CD1c-positive myeloid dendritic cell (primary cell): ENCODE data around the gene CKB.

Experiments
- DNase-seq: peaks from one replicate; pipeline ENCODE4 v3.0.0-alpha.2; 2016; ENCODE audit errors: extremely low spot score

The CKB gene

DNA sequence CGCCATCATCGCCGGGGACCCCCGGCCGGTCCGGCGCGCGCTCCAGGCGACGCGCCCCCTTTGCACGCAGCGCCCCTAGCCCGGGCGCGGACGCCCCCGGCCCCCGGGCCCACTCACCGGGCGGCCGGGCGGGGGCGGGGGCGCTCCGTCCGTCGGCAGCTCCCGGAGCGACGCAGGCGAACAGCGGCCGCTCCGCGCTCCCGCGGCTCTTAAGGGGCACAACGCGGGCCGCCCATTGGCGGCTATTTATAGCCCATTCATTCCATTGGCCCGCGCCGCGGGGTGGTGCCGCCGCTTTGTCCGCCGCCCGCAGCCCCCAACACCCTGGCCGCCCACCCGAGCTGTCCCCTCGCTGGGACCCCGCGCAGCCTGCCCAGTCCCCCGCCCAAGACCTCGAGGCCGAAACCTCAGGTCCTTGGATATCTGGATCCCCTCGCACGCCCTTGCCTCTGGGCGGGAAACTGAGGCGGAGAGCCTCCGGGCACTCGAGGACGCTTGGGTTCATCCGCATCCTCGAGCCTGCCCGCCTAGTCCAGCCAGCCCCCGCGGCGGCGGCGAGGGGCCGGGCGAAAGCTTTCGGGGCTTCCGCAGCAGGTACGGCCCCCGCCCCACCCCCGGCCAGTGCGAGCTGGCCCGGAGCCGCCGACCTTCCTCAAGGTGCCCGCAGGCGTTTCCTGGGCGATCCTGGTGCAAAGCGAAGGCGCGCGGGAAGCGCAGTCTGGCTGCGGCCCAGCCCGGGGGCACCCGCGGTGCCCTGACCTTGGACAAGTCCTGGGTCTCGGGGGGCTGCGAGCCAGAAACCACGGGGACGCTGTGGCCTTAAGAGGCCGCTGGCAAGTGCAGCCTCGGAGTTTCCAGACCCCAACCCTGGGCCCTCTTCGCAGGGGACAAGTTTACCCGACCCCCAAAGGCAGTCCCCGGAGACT lies at the start of gene CKB:
CKB (minus strand) TSS at position 182 of the 926 bp plus-strand sequence. CDS start 337 bp downstream, outside the sequence.
- DNase-seq, result peak; percentile 65

DNA sequence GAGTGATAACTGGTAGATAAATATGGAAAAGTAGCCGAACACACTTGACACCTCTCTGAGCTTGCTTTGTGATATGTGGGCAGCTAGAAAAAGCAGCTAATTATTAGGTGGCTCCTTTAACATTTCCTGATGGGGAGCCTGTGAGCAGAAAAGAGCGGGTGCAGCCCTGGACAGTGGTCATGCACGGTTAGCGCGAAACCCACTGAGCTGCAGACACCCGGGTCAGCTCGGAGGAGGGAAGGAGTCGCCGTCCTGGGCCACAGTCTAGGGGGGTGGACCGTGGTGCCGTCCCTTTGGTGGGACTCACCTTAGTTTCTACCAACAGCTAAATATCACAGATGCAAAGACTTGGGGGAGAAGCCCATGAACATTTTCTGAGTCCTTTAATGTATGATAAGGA lies 46.8 kb upstream of the CKB start:
- no peak for DNase-seq

DNA sequence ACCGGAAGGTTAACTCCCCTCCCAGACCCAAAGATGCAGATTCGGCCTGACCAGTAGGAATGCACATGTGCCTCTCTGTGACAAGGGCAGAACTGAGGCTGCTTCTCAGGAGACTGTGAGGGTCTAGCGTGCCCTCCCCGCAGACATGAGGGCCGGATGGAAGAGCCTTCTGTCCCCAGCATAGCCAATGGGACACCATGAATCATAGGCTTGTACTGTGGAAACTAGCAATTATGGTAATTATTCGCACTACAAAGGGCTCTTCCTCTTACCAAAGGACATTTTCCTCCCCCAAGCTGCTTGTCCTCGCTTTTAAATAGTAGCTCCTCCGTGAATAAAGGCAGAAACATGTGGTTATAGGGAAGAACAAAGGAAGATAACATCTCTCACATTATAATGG lies 46.3 kb upstream of the CKB start:
- DNase-seq, result no peak

DNA sequence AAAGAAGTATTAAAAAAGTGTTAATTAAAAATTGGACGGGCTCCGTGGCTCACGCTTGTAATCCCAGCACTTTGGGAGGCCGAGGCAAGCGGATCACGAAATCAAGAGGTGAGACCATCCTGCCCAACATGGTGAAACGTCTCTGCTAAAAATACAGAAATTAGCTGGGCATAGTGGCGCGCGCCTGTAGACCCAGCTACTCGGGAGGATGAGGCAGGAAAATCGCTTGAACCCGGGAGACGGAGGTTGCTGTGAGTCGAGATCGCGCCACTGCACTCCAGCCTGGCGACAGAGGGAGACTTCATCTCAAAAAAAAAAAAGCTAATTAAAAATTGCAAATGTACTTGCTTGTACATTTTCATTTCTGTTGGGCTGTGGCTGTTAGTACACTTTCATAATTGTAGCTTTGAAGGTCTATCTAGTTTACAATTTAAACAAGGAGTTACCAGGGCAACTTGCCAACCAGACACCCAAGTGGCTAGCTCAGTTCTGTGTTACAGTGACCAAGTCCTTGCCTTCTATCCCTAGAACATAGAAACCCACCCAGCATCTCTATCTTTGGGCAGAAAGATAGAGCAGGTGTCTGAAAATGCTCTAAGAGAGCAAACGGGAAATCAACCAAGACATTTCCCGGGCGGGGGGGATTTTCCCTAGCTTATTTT lies 41.3 kb upstream of the CKB start:
- no peak for DNase-seq

DNA sequence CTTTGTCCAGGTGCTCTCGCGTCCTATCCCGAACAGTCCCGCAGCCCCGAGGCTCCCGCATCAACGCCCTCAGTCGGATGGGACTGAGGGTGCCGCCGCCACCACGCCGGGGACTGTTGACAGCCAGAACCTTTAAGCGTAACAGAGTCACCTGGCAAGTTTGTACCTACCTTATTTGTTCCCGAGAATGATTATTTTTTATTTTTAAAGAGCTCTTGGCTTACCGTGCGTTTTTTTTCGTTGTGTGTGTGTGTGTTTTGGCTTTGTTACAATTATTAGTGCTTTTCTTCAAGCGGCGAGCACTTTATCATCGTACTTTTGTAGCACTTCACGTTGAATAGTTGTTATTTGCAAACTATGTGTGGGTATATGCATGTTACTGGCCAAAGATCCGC lies 40.6 kb upstream of the CKB start:
- DNase-seq, result no peak

DNA sequence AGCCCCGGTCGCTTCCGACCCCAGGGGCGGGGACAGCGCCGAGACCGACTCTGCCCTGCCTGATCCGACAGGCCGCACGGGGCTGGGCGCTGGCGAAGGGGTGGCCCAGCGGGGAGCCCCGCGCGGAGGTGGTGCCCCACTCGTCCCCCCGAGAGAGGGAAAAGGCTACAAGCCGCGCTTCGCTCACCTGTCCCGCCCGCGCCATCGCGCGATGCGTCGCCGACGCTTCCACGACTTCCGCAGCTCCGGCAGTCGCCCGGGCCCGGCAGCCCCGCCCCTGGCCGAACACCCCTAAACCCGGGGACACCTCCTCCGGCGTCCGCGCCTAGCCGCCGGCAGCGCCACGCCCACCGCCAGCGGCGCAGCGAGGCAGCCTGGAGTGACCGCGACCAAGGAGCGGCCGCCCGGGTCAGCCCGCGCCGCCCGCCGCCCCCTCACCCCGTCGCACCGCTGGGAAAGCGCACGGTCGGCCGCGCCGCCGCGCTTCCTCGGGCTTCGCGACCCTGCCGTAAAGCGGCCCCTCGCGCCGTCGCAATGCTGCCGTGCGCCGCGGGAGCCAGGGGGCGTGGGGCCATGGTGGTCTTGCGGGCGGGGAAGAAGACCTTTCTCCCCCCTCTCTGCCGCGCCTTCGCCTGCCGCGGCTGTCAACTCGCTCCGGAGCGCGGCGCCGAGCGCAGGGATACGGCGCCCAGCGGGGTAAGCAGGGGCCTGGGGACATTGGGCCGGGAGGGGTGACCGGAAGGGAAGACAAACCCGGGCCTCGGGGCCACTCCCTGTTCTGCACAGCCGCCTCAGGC lies 40.0 kb upstream of the CKB start, which contains the start of the genes BAG5 and COA8:
BAG5 (minus strand) TSS at position 229 of the 797 bp plus-strand sequence. CDS start 1,493 bp downstream, outside the sequence.
COA8 (plus strand) TSS at position 532 of the 797 bp plus-strand sequence; CDS start at position 574, 42 bp downstream.
- peak; percentile 89 for DNase-seq

DNA sequence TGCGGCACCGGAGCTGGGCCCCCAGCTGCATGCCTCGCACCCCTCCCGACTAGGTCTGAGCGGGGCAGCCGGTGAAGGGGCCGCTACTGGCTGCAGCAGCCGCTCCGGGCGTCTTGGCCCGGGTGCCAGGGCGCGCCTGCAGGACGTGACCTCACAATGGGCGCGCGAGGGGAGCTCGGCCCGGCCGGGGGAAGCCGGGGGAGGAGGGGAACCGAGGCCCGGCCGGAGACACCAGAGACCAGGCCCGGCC lies 39.5 kb upstream of the CKB start:
- DNase-seq, result peak; percentile 63

DNA sequence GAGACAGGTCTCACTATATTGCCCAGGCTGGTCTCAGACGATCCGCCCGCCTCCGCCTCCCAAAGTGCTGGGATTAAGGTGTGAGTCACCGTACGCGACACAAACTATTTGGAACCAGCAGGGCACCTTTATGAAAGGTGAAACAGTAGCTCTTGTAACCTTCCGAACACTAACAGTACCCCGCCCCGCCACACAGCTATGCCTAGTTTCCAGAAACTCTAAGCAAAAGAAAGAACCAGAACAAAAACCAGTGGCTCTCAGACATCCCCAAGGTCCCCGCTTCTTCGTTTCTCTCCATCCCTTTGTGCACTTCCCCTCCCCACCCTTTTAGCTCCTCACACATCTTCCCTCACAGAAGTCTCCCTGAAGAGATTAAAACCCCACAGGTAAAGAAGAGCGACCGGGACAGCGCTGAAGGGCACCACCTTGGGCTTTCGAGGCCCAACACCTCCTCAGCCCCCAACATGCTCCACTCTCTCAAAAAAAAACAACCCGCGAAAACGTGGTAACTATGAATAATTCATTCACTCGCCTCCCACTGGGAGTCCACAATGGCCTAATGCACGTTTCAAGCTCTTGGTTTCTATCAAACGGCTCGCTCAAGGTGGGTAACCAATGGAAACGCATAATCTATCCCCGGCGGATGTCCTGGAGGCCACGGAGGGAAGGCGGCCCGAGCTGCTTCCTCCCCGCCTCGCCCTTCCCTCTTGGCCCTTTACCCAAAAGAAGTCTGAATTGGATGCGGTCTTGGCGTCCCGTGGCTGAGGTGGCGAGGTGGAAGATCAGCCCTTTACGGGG lies 39.0 kb upstream of the CKB start:
- DNase-seq, result peak; percentile 42

DNA sequence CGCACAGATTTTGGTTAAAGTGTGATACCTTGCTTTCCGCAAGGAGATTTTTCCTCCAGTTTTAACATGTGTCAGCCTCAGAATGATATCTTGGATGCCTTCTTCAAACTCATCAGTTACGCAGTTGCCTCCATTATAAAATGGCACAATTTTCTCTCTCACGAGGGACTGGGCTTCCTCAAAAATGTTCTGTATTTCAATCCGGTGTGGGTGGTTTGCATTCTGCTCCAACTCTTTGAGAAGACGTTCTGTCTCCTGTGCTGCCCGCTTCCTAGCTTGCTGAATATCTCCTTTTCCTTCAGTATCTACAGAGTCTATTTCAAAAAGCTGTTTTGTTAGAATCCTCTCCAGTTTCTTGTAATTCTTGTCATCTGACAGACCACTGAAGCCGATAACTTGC lies 38.1 kb upstream of the CKB start:
- peak; percentile 36 for DNase-seq

DNA sequence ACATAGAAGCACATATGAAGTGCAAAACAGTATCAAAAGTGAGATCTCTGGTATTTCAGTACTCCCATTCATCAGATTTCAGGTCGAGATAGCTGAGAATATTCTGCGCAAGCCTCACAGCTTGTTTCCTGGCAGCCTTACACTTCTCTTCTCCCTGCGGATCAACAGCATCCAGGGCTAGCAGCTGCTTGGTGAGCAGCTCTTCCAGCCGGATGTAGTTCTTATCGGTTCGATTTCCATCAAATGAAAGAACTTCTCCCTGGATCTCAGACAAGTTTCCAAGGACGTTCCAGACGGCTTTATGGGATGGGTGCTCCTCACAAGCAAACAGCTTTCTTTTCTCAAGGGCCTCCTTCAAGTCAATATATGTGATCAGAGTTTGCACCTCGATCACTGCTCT lies 37.1 kb upstream of the CKB start:
- no peak for DNase-seq

DNA sequence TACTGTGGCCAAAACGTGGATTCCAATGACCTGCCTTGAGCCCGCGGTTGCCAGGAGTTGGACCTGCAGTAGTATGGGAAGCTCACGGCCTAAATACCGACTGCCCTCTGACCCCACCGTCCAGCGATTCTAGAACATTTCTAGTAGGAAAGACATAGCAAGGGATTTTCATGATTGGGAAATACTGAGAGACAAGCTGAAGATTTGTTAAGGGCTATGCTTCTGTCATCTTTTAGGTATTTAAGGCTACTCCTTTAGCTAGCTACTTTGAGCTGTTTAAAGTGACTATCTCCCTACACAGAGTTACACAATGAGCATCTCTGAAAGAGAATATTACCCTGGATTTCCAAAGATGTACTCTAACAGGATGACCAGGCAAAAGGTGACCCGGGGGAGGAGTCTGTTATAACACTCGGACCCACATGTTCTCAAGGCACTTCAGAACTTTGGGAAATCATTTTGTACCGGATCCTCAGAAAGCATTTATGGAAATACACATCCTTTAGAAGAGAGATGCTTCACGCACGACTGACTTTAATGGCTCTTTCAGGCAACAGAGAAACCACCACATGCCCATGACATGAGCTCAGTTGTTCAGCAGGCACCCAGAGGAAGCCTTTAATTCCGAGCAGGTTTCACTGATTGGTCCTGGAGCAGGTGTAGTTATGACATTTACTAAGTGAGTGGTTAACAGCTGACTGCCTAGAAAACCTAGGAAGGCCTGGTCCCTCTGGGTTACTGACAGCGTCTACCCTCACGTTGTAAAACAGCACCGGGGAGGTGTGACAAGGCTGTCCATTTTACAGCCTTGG lies 35.6 kb upstream of the CKB start:
- no peak for DNase-seq

DNA sequence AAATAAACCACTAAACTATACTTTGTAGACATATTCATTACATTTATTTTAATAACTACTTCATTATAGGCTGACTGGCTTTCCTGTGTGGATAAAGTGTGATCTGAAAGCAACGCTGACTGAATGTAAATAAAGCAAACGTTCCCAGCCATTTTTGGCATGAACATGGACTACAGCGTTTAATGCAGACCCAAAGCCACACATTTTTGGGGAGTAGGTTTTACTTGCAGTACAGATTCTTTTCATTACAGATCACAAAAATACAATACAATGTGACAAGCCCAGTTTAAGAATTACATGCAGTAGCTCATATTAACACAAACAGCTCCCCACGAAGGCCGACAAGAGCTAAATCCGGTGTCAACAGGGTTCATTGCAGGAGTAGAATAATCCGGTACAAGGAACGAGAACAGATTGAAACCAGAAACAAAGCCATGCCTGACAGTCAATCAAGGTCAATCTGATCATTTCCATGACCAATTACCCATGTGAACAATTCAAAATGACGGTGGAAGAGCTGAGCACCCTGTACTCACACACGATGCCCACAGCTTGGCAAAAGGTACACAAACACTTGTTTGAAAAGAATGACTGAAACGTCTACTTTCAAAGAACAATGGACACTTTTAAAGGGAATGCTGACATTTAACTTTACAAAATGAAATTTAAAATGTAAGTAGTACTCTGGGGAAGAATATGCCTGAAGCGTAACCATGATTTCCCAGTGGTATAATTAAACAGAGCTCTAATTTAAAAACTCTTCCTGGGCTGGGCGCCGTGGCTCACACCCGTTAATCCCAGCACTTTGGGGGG lies 34.5 kb upstream of the CKB start:
- no peak for DNase-seq

DNA sequence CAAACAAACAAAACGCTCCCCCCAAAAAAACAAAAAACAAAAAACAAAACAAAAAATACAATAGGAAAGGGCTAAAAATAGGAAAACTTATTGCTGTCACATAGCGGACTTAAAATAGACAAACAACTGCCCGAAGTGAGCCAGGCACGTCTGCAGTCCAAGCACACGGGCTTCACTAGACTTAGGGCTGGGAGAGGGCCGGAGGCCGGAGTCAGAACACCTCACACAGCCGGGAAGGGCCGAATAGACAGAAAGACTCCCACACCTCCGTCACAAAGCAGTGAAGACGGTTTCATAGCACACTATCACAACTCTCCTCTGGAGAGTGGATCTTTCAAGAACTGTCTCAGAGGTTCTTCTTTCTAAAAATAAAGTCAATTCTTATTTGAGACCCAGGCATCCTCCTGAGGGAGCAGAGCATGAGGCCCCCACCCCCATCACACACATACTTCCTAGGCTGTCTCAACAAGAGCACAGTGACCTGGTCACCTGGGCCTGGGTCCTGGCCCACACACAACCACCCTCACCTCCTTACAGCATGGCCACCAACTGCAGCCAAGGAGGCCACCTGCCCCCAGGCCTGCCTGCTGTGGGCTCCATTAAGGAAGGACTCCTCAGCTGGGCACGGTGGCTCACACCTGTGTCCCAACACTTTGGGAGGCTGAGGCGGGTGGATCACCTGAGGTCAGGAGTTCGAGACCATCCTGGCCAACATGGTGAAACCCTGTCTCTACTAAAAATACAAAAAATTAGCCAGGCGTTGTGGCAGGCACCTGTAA lies 33.1 kb upstream of the CKB start:
- DNase-seq, result no peak

DNA sequence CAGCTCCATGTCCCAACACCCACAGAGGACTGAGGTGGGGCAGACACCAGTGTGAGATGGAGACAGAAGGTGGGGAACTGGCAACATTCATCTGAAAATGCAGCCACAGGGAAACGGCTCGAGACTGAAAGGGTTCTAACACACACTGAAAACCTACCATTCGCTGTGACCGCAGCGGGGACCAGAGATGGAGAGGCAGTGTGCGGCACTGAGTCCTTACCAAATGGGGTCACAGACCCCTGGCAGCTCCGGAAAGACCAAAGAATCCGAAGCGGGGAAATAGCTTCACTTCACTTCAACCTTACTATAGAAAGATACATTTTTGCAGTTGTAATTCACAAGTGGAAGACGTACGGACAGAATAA lies 30.2 kb upstream of the CKB start:
- DNase-seq, result no peak

DNA sequence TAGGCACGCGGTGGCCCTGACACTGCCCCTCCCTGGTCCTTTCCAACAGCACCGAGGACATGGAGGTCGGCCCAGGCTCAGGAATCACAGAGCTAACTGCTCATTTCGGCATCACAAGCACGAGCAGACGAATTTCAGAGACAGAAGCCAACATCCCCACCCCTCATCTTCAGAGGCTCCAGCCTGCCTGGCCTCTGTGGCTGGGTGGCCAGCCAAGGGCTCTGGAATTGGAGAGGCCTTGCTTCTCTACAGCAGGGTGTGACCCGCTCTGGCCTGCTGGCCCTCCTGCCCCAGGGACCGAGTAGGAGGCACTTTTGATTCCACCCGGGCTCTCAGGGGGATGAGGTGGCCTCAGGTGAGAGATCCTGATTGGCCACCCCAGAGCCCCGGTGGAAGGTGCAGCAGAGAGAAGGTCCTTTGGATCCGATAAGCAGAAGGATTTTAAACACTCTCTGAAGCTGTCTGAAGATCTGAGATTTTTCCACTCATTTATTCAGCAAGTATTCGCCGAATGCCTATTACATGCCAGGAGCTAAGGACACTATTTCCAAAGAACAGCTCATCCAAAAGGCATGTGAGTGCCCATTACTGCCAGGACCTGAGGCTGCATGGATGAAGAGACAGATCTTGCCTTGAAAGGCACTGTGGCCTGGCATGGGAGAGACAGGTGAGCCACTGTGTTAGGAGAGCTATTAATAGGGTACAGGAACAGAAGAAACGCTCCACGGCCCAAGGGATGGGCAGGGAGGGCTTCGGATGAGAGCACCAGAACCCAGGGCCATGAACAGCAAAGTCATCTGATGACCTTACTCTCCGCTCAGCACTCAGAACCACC lies 29.6 kb upstream of the CKB start:
- DNase-seq, result no peak

DNA sequence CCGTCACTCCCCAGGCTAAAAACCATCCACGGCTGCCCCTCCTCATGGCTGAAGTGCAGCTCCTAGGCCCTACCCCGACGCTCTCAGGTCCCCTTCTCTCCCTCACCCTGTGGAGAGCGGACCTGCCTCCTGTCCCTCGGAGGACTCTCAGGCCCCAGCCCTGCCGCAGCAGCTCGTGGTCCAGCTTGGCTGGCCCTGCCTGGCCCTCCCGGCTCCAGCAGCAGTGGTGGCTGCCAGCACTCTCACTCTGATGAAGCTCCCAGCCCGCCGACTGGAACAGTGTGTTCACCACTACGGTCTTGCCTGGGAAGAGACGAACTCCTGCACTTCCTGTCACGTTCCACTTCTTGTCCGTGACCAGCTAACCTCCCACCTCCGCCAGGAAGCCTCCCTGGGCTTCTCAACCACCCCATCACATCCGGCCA lies 28.7 kb upstream of the CKB start:
- no peak for DNase-seq

DNA sequence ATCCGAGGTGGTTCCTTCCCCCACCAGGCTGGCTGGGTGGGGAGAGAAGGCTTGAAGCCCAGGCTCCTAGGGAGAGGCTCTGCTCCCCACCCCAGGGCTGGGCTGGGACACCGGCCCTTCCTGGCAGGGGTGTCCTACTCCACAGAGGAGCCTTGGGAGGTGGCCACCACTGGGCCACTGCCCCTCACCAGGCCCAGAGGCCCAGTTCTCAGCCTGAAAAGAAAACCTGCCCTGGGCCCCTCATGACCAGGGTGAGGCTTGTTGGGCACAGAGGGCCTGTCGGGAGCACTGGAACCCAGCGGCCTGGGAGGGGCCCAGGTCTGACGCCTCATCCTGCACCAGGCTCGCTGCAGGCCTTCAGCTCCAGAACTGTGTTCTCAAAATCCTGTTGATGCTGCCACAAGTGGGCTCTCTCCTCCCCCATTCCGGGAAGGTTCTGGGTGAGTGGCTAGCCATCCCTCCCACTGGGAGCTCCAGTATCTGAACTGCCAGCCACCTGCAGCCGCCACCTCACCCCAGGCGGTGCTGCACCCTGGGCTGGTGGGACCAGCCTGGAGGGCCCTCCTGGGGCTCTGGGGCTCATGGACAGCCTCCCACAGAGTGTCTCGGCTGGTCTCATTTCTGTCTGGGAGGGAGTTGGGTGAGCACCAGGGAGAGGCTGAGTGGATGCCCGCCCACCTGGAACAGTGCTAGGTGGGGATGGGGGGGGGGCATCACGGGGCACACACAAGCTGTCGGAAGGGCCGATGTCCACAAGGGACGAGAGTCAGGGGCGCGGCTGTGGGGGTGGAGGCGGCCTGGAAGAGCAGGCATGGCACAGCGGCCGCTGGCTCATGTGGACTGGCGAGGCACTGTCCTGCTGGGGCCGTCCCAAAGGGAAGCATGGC lies 28.1 kb upstream of the CKB start:
- DNase-seq, result no peak
